HFFc6 (cell line): ENCODE data around the gene WDR91. TPM values are rescaled to one million over a fixed set of nuclear protein-coding genes. Genes with fewer than 3 reads are reported as not detected.

ENCODE experiments used
- DNase-seq: peaks from one replicate; pipeline ENCODE4 v3.0.0-alpha.2; 2018
- H3K27ac Mint-ChIP-seq: 2 replicates; pipeline ENCODE4 v1.8.0; 2020; ENCODE audit warnings: mild to moderate bottlenecking, mixed read lengths
- H3K27me3 Mint-ChIP-seq: 2 replicates; pipeline ENCODE4 v1.8.0; 2021; ENCODE audit warnings: mild to moderate bottlenecking, moderate library complexity, mixed read lengths; ENCODE audit not compliant: insufficient read depth
- H3K36me3 Mint-ChIP-seq: 2 replicates; pipeline ENCODE4 v1.8.0; 2021; ENCODE audit warnings: low read depth, mixed read lengths
- H3K4me1 Mint-ChIP-seq: 2 replicates; pipeline ENCODE4 v1.8.0; 2020; ENCODE audit warnings: low read depth, mixed read lengths
- H3K4me3 Mint-ChIP-seq: 2 replicates; pipeline ENCODE4 v1.8.0; 2020; ENCODE audit warnings: mild to moderate bottlenecking, moderate library complexity, mixed read lengths
- H3K9me3 Mint-ChIP-seq: 2 replicates; pipeline ENCODE4 v1.8.0; 2020; ENCODE audit warnings: mild to moderate bottlenecking, mixed read lengths
- total RNA-seq, 6 experiments: library from RNA; stranded (reverse); fragmentation: NEBNext Ultra II Directional; extraction: Animal tissue kit (Norgen Biotek cat#: 25700); gene quantifications; 2 replicates in 1 of 6; 3 replicates in 5 of 6; pipeline ENCODE4 v1.2.3, GENCODE V29; 2021
- TF ChIP-seq, protein P1 (sequence below): fragments of 200-600 bp; sonication (generic); IDR thresholded peaks from 2 replicates; pipeline ENCODE4 v1.5.0; 2021; ENCODE audit warnings: antibody characterized with exemption, mild to moderate bottlenecking

Gene WDR91
- total RNA-seq, 6 experiments from 2014 or later, result 7.5 to 12.4 (median 10.4) TPM

DNA sequence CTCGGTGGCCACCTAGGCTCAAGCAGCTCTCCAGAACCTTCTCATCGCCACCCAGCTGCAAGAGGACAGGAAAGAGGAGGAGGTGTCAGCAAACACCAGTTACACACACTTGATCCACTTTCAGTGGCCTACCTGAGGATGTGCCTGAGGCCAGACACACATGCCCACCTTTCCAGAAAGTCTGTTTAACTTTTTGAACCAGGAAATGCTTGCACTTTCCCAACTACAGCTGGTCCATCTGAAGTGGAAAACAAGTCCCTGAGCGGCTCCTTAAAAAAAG, 25.1 kb downstream of the WDR91 start:
- Mint-ChIP-seq H3K9me3 (peaks cover 20% of the 10 kb centered on the region), H3K4me3 (no peak overlapping the region), H3K27me3 (no peaks in the 10 kb centered on the region; the same call in 1 of the 2 replicates), H3K36me3 (peaks cover 63% of the 10 kb centered on the region), H3K27ac (no peak overlapping the region), H3K4me1 (peaks cover 15% of the 10 kb centered on the region; the same call in 1 of the 2 replicates)
- no peak for DNase-seq
- TF ChIP-seq, protein P1, sequence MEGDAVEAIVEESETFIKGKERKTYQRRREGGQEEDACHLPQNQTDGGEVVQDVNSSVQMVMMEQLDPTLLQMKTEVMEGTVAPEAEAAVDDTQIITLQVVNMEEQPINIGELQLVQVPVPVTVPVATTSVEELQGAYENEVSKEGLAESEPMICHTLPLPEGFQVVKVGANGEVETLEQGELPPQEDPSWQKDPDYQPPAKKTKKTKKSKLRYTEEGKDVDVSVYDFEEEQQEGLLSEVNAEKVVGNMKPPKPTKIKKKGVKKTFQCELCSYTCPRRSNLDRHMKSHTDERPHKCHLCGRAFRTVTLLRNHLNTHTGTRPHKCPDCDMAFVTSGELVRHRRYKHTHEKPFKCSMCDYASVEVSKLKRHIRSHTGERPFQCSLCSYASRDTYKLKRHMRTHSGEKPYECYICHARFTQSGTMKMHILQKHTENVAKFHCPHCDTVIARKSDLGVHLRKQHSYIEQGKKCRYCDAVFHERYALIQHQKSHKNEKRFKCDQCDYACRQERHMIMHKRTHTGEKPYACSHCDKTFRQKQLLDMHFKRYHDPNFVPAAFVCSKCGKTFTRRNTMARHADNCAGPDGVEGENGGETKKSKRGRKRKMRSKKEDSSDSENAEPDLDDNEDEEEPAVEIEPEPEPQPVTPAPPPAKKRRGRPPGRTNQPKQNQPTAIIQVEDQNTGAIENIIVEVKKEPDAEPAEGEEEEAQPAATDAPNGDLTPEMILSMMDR, result no peak

DNA sequence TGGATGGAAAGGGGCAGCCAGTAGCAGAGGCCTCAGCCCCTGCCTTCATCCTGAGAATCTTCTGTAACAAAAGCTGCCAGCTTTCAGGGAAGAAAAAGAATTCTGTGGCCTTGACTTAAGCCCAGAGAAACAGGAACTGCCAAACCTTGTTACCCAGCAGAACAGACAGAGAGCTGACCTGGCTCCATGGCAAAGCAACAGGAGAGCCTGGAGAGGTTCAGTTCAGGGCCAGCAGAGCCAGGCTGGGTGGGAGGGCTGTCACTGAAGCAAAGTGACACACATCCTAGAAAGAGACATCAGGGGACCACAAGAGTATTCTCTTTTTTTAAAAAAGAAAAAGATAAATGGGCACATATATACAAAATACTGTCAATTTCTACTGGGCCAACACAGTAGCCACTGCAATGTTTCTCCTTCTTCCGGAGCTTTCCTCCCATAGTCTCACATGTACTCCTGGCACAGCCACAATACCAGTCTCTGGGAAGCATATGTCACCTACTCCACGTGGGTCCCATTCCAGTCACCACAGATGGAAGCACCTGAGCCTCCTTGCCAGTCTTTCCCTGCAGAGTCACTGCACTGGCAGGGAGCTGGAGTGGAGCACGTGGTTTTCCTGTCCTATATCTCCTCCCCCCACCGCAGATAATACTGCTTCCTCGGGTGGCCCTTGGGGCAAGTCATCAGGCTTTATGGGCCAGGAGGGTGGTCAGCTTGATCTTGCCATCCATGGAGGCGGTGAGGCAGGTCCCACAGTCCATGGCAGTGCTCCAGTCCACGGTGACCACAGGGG, 25.7 kb downstream of the WDR91 start:
- Mint-ChIP-seq H3K36me3 (peaks cover 64% of the 10 kb centered on the region), H3K4me1 (peaks cover 13% of the 10 kb centered on the region; the same call in 1 of the 2 replicates), H3K9me3 (peaks cover 25% of the 10 kb centered on the region), H3K27ac (no peak overlapping the region), H3K4me3 (no peak overlapping the region), H3K27me3 (no peaks in the 10 kb centered on the region; the same call in 1 of the 2 replicates)
- TF ChIP-seq, protein P1, result no peak
- no peak for DNase-seq

GRCh38 chr7:135184254-135184841, 27.0 kb downstream of the WDR91 start:
- Mint-ChIP-seq H3K36me3 (peaks cover 59% of the 10 kb centered on the region), H3K9me3 (peaks cover 33% of the 10 kb centered on the region)
- TF ChIP-seq, protein P1, result no peak

GRCh38 chr7:135183478-135183877, 27.8 kb downstream of the WDR91 start:
- H3K27ac Mint-ChIP-seq, result no peak overlapping the region
- no peaks in the 10 kb centered on the region for H3K4me1 Mint-ChIP-seq
- H3K9me3 Mint-ChIP-seq, result peaks cover 33% of the 10 kb centered on the region
- peaks cover 58% of the 10 kb centered on the region for H3K36me3 Mint-ChIP-seq
- DNase-seq, result no peak
- H3K27me3 Mint-ChIP-seq, result no peaks in the 10 kb centered on the region; the same call in 1 of the 2 replicates
- TF ChIP-seq, protein P1, result no peak
- no peak overlapping the region for H3K4me3 Mint-ChIP-seq

More at GRCh38 chr7:135184254-135184841, 27.0 kb downstream of the WDR91 start:
- DNase-seq, result no peak
- no peaks in the 10 kb centered on the region; the same call in 1 of the 2 replicates for H3K27me3 Mint-ChIP-seq
- no peaks in the 10 kb centered on the region for H3K4me1 Mint-ChIP-seq
- no peak overlapping the region for H3K27ac Mint-ChIP-seq
- H3K4me3 Mint-ChIP-seq, result no peak overlapping the region

DNA sequence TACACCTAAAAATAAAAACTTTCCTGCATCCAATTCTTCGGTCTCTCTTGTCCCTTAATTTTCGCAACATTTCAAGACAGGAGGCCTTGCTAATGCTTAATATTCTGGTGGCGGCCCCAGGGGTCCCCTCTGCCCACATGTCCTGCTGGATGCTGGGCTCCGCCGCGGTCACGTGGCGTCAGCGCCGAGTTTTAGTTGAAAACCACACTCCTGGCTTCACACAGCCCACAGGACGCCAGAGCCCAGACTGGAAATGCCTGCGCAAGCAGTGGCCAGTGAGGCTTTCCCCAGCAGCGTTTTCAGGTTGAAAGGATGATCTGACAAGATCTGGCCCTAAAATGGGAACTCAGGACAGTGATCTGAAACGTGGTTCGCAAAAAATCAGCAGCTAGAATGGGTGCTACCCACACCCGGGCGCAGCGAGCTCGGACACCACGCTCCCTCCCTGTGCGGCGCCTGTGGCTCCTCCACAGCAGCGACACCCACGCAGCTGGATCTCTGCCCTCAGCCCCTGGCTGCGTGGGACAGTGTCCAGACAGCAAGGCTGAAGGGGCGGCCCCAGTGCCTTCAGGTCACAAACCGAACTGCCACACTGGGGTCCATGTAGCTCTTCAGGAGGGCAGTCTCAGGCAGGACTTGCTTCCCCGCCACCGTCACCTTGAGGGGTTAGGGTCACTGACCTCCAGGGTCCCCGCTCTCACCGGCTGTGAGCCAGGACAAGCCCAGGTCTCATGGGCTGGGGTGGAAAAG, 29.2 kb downstream of the WDR91 start:
- TF ChIP-seq, protein P1, result no peak

More for the DNA sequence above, 29.2 kb downstream of the WDR91 start:
- H3K27me3 Mint-ChIP-seq, result no peaks in the 10 kb centered on the region; the same call in 1 of the 2 replicates
- no peak overlapping the region for H3K27ac Mint-ChIP-seq
- peaks cover 33% of the 10 kb centered on the region for H3K9me3 Mint-ChIP-seq
- no peak overlapping the region for H3K4me3 Mint-ChIP-seq
- peaks cover 7% of the 10 kb centered on the region for H3K4me1 Mint-ChIP-seq
- no peak for DNase-seq
- peaks cover 52% of the 10 kb centered on the region for H3K36me3 Mint-ChIP-seq
